ENCODE results near the gene PLXNB1. TPM values are rescaled to one million over a fixed set of nuclear protein-coding genes. Genes with fewer than 3 reads are reported as not detected.

The PLXNB1 gene
- total RNA-seq, 2 donors from 2014 or later: 175 to 216 TPM

- Histone ChIP-seq H3K9ac (ENCODE audit: extremely low read depth, low read length, poor library complexity, severe bottlenecking) (no peak overlapping the region), H3K9me3 (ENCODE audit: control insufficient read depth, low read length) (no peaks in the 10 kb centered on the region), H3K4me1 (ENCODE audit: control insufficient read depth, insufficient read depth, low read length) (no peaks in the 10 kb centered on the region), H3K36me3 (ENCODE audit: control insufficient read depth, insufficient read depth, low read length) (peaks cover 41% of the 10 kb centered on the region), H3K27me3 (ENCODE audit: control insufficient read depth, insufficient read depth, low read length, poor library complexity, severe bottlenecking) (no peaks in the 10 kb centered on the region), H3K4me3 (ENCODE audit: low read length) (no peak overlapping the region), H3K27ac (ENCODE audit: low read depth, low read length) (no peak overlapping the region)
- Mint-ChIP-seq H3K4me1 (peaks cover 4% of the 10 kb centered on the region), H3K4me3 (no peak overlapping the region), H3K27ac (no peak overlapping the region), H3K27me3 (ENCODE audit: insufficient read depth) (no peaks in the 10 kb centered on the region), H3K9me3 (no peaks in the 10 kb centered on the region), H3K36me3 (ENCODE audit: low read depth) (peaks cover 23% of the 10 kb centered on the region)
- WGBS, 2 experiments (ENCODE audit: insufficient coverage in 1 of 2, insufficient read length in 1 of 2): 92 to 95% methylated on average over 3 of the region's 3 CpGs
- TF ChIP-seq CTCF (conservative IDR thresholded peaks at IDR 0.05): no peak
- no peak for DNase-seq
These were observed 30.6 kb upstream of the PLXNB1 start for GRCh38 chr3:48460517-48460902.

- peaks cover 27% of the 10 kb centered on the region for H3K36me3 Mint-ChIP-seq (ENCODE audit: low read depth)
- no peaks in the 10 kb centered on the region for H3K27me3 ChIP-seq (ENCODE audit: control insufficient read depth, insufficient read depth, low read length, poor library complexity, severe bottlenecking)
- no peak for TF ChIP-seq CTCF (conservative IDR thresholded peaks at IDR 0.05)
- no peak for DNase-seq
- no peaks in the 10 kb centered on the region for H3K4me1 Mint-ChIP-seq
- H3K27me3 Mint-ChIP-seq (ENCODE audit: insufficient read depth): no peaks in the 10 kb centered on the region
- H3K27ac Mint-ChIP-seq: no peak overlapping the region
- H3K9me3 Mint-ChIP-seq: no peaks in the 10 kb centered on the region
- WGBS, 2 experiments (ENCODE audit: insufficient coverage in 1 of 2, insufficient read length in 1 of 2): 90 to 98% methylated on average over 6 to 7 of the region's 7 CpGs
- H3K4me3 ChIP-seq (ENCODE audit: low read length): no peak overlapping the region
- H3K4me1 ChIP-seq (ENCODE audit: control insufficient read depth, insufficient read depth, low read length): no peaks in the 10 kb centered on the region
- no peaks in the 10 kb centered on the region for H3K9me3 ChIP-seq (ENCODE audit: control insufficient read depth, low read length)
- no peak overlapping the region for H3K9ac ChIP-seq (ENCODE audit: extremely low read depth, low read length, poor library complexity, severe bottlenecking)
- peaks cover 47% of the 10 kb centered on the region for H3K36me3 ChIP-seq (ENCODE audit: control insufficient read depth, insufficient read depth, low read length)
- no peak overlapping the region for H3K27ac ChIP-seq (ENCODE audit: low read depth, low read length)
- H3K4me3 Mint-ChIP-seq: no peak overlapping the region
These were observed 30.1 kb upstream of the PLXNB1 start for GRCh38 chr3:48459773-48460516.

- DNase-seq: no peak
- Histone ChIP-seq H3K27ac (ENCODE audit: low read depth, low read length) (no peak overlapping the region), H3K9ac (ENCODE audit: extremely low read depth, low read length, poor library complexity, severe bottlenecking) (no peak overlapping the region), H3K4me1 (ENCODE audit: control insufficient read depth, insufficient read depth, low read length) (no peaks in the 10 kb centered on the region), H3K9me3 (ENCODE audit: control insufficient read depth, low read length) (no peaks in the 10 kb centered on the region), H3K4me3 (ENCODE audit: low read length) (no peak overlapping the region), H3K27me3 (ENCODE audit: control insufficient read depth, insufficient read depth, low read length, poor library complexity, severe bottlenecking) (no peaks in the 10 kb centered on the region), H3K36me3 (ENCODE audit: control insufficient read depth, insufficient read depth, low read length) (peaks cover 50% of the 10 kb centered on the region)
- Mint-ChIP-seq H3K4me3 (no peak overlapping the region), H3K4me1 (no peaks in the 10 kb centered on the region), H3K27me3 (ENCODE audit: insufficient read depth) (no peaks in the 10 kb centered on the region), H3K9me3 (no peaks in the 10 kb centered on the region), H3K27ac (no peak overlapping the region), H3K36me3 (ENCODE audit: low read depth) (peaks cover 33% of the 10 kb centered on the region)
- TF ChIP-seq CTCF (conservative IDR thresholded peaks at IDR 0.05): no peak
- WGBS, 2 experiments (ENCODE audit: insufficient coverage in 1 of 2, insufficient read length in 1 of 2): 92 to 96% methylated on average over 3 of the region's 3 CpGs
These were observed 29.4 kb upstream of the PLXNB1 start for GRCh38 chr3:48459331-48459730.

All from endodermal cell (in vitro differentiated cells).